Lung (tissue), 12 donors: ENCODE data around the gene PIP5K1C. TPM values are rescaled to one million over a fixed set of nuclear protein-coding genes. Genes with fewer than 3 reads are reported as not detected.

ENCODE experiments used
- ATAC-seq: fragments of 200-7000 bp; cut with Tn5 transposase; one replicate; pipeline ENCODE4 v1.9.1; 2020; ENCODE audit warnings: moderate number of reproducible peaks; ENCODE audit not compliant: insufficient read depth, low FRiP score
- DNase-seq, 3 donors: peaks; one replicate each; pipeline ENCODE4 v3.0.0-alpha.2; 2013 to 2017
- H3K27ac ChIP-seq, 2 donors: one replicate each; pipeline ENCODE4 v1.5.1; 2013; ENCODE audit warnings: mild to moderate bottlenecking in 2 of 2, moderate library complexity in 2 of 2, control low read depth in 1 of 2, inconsistent platforms in 1 of 2, low read depth in 1 of 2, low read length in 1 of 2
- H3K27me3 ChIP-seq, 3 donors: one replicate each; pipeline ENCODE4 v1.5.1; 2013; ENCODE audit warnings: low read length in 2 of 3; ENCODE audit not compliant: control insufficient read depth in 3 of 3, insufficient read depth in 3 of 3
- H3K36me3 ChIP-seq, 4 donors: one replicate each; pipeline ENCODE4 v1.5.1; 2013; ENCODE audit warnings: low read length in 4 of 4, mild to moderate bottlenecking in 1 of 4, moderate library complexity in 1 of 4; ENCODE audit not compliant: control insufficient read depth in 4 of 4, insufficient read depth in 4 of 4
- H3K4me1 ChIP-seq, 5 donors: one replicate each; pipeline ENCODE4 v1.5.1; 2013; ENCODE audit warnings: low read length in 5 of 5, mild to moderate bottlenecking in 2 of 5, moderate library complexity in 1 of 5; ENCODE audit not compliant: control insufficient read depth in 5 of 5, insufficient read depth in 5 of 5
- H3K4me3 ChIP-seq: one replicate; pipeline ENCODE4 v1.5.1; 2013; ENCODE audit warnings: mild to moderate bottlenecking, control low read depth, moderate library complexity
- H3K9ac ChIP-seq, 2 donors: one replicate each; pipeline ENCODE4 v1.5.1; 2013; ENCODE audit warnings: low read length in 2 of 2, control low read depth in 1 of 2; ENCODE audit not compliant: insufficient read depth in 1 of 2
- H3K9me3 ChIP-seq, 4 donors: one replicate each; pipeline ENCODE4 v1.5.1; 2013; ENCODE audit warnings: low read length in 3 of 4, mild to moderate bottlenecking in 1 of 4, moderate library complexity in 1 of 4; ENCODE audit not compliant: control insufficient read depth in 4 of 4, insufficient read depth in 3 of 4
- WGBS, 2 donors: extraction: QIAGEN DNeasy Blood & Tissue Kit; methylation state at CpG; one replicate each; pipeline ENCODE4 v1.1.7; 2013; 5-methylcytosine and 5-hydroxymethylcytosine counted together
- polyA plus RNA-seq, 2 donors: library from polyadenylated mRNA; stranded (reverse); fragments of 200-250 nt; gene quantifications; one replicate each; pipeline ENCODE4 v1.2.1, GENCODE V29; 2013
- total RNA-seq, 2 donors: library from RNA; depleted of rRNA in 1 of 2; stranded (reverse); fragments of >200 nt in 1 of 2; gene quantifications; one replicate each; pipeline ENCODE4 v1.2.1, GENCODE V29; 2014 to 2021
- TF ChIP-seq, protein P1 (sequence below): IDR thresholded peaks from 2 replicates; pipeline ENCODE4 v1.5.1; 2012; ENCODE audit warnings: mild to moderate bottlenecking; ENCODE audit errors: control extremely low read depth, extremely low read depth
- donor health status: control.
- donor health status: control.
- donor health status: Bipolar disorder and iron deficiency.
- donor health status: healthy.
- donor health status: DM: yes; HTN: yes; CAD: no.

PIP5K1C gene
- total and polyA plus RNA-seq, 4 donors = 16.3 to 39.4 (median 20.5) TPM

DNA sequence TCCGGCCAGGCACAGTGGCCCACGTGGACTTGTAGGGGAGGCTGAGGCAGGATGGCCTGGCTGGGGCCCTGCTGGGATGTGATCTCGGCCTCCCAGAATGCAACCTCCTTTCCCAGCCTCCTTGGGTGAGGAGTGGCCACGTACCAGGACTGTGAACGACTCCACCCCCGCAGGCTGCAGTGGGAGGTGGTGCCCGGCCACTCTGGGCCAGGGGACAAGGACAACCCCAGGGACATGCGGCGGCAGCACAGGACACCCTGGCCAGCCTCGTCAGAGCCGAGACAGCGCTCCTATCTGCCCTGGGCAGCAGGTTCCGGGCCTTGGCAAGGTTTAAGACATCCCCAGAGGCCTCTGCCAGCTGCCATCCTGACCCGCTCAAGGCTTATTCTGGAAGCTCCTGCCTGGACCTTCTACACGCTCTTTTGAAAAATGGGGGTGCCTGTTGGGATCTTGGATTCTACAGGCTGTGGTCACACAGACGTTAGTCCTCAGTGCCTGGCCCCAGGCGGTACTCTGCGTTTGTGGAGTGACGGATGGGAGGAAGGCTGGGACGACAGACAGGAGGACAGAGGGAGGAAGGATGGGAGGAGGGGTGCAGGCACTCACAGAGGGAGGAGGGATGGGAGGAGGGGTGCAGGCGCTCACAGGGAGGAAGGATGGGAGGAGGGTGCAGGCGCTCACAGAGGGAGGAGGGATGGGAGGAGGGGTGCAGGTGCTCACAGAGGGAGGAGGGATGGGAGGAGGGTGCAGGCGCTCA, 53.8 kb downstream of the PIP5K1C start:
- Histone ChIP-seq H3K36me3 (peaks cover 0 to 65% (median 7%) of the 10 kb centered on the region in 4 donors), H3K9me3 (no peaks in the 10 kb centered on the region), H3K4me3 (no peak overlapping the region), H3K27me3 (no peaks in the 10 kb centered on the region), H3K4me1 (peaks cover 0 to 5% (median 0%) of the 10 kb centered on the region in 5 donors), H3K9ac (no peak overlapping the region), H3K27ac (no peak overlapping the region)
- no peak for ATAC-seq
- no peak for DNase-seq
- WGBS, 2 donors = 91% methylated on average over 23 of the region's 23 CpGs
- TF ChIP-seq, protein P1, sequence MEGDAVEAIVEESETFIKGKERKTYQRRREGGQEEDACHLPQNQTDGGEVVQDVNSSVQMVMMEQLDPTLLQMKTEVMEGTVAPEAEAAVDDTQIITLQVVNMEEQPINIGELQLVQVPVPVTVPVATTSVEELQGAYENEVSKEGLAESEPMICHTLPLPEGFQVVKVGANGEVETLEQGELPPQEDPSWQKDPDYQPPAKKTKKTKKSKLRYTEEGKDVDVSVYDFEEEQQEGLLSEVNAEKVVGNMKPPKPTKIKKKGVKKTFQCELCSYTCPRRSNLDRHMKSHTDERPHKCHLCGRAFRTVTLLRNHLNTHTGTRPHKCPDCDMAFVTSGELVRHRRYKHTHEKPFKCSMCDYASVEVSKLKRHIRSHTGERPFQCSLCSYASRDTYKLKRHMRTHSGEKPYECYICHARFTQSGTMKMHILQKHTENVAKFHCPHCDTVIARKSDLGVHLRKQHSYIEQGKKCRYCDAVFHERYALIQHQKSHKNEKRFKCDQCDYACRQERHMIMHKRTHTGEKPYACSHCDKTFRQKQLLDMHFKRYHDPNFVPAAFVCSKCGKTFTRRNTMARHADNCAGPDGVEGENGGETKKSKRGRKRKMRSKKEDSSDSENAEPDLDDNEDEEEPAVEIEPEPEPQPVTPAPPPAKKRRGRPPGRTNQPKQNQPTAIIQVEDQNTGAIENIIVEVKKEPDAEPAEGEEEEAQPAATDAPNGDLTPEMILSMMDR = no peak

DNA sequence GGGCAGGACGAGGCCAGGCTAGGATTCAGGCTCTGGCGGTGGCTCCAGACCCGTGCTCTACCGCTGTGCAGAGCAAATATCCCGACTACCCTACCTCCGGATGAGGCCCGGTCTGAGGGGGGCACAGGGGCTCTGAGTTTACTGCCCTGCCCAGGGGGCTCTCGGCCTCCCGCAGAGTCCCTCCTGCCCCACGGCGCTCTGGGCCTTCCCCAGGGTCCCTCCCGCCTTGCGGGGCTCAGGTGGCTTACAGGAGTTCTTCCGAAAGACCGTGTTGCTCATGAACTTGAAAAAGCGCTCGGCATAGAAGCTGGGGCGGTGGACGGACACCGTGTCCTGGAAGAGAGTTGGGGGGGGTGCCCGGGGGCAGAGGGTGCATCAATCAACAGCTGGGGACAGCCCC, 54.5 kb downstream of the PIP5K1C start:
- Histone ChIP-seq H3K27ac (no peak overlapping the region), H3K27me3 (no peaks in the 10 kb centered on the region), H3K4me1 (peaks cover 0 to 5% (median 0%) of the 10 kb centered on the region in 5 donors), H3K4me3 (no peak overlapping the region), H3K36me3 (peaks cover 0 to 65% (median 9%) of the 10 kb centered on the region in 4 donors), H3K9me3 (no peaks in the 10 kb centered on the region), H3K9ac (no peak overlapping the region)
- TF ChIP-seq, protein P1 = no peak
- 92 to 94% methylated on average over 21 of the region's 21 CpGs for WGBS, 2 donors
- ATAC-seq = no peak
- no peak for DNase-seq

DNA sequence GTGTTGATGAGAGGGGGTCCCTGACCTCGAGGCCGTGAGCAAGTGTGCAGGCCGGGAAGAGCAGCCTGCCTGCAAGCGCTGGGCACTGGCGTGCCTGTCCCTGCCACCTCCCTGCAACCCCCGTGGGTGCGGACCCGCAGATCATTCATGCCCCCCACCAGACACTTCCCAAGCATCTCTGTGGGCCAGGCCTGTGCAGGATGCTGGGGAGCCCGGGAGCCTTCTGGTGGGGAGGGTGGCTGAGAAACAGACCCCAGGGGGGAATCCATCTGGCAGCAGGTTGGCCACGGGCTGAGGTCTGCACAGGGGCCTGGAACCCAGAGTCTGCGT, 55.2 kb downstream of the PIP5K1C start:
- no peak overlapping the region for H3K27ac ChIP-seq
- no peak overlapping the region for H3K9ac ChIP-seq
- TF ChIP-seq, protein P1 = no peak
- H3K36me3 ChIP-seq = peaks cover 0 to 58% (median 9%) of the 10 kb centered on the region in 4 donors
- ATAC-seq (no peak), DNase-seq (no peak)
- H3K27me3 ChIP-seq = no peaks in the 10 kb centered on the region
- no peaks in the 10 kb centered on the region for H3K9me3 ChIP-seq
- 86 to 88% methylated on average over 11 of the region's 11 CpGs for WGBS, 2 donors
- no peak overlapping the region for H3K4me3 ChIP-seq
- H3K4me1 ChIP-seq = peaks cover 0 to 5% (median 0%) of the 10 kb centered on the region in 5 donors
